Breast epithelium (tissue), 3 donors: ENCODE measurements around the gene TBX5.

Experiments used
- CTCF ChIP-seq, 3 donors: fragments of 450-650 bp; IDR thresholded peaks; one replicate each; pipeline ENCODE4 v1.5.1; 2016 to 2017; ENCODE audit warnings: antibody characterized with exemption in 3 of 3, mild to moderate bottlenecking in 3 of 3, moderate library complexity in 3 of 3
- POLR2A ChIP-seq: fragments of 450-650 bp; IDR thresholded peaks from one replicate; pipeline ENCODE4 v1.6.1; 2016; ENCODE audit warnings: antibody characterized with exemption, mild to moderate bottlenecking, moderate library complexity

- TF ChIP-seq CTCF (IDR thresholded peaks at IDR 0.05) (no peak), POLR2A (no peak)
Observed at GRCh38 chr12:114335607-114336006, 70.3 kb downstream of the TBX5 start.
